Measurements from ENCODE around the gene CSMD2. TPM values are rescaled to one million over a fixed set of nuclear protein-coding genes. Genes with fewer than 3 reads are reported as not detected.

The CSMD2 gene
- total and polyA plus RNA-seq, 7 donors: under 0.01 to 0.83 (median 0.16) TPM

- Histone ChIP-seq H3K4me1 (no peaks in the 10 kb centered on the region), H3K9me3 (no peaks in the 10 kb centered on the region), H3K4me3 (no peak overlapping the region), H3K27ac (no peak overlapping the region), H3K36me3 (no peaks in the 10 kb centered on the region), H3K27me3 (no peaks in the 10 kb centered on the region)
- TF ChIP-seq POLR2A (IDR thresholded peaks at IDR 0.05): no peak
- TF ChIP-seq POLR2AphosphoS5 (IDR thresholded peaks at IDR 0.05): no peak
- TF ChIP-seq EP300 (IDR thresholded peaks at IDR 0.05): no peak
- no peak for TF ChIP-seq CTCF (IDR thresholded peaks at IDR 0.05)
- 88 to 91% methylated on average over 3 of the region's 3 CpGs for WGBS, 2 donors
- no peak for DNase-seq
- intact Hi-C loops (cut with DNase I): loop anchor here (5.0 kb wide), 1 partner anchor 334 kb away; no protein-coding TSS in a partner anchor
These were observed 216.7 kb downstream of the CSMD2 start for GRCh38 chr1:33948291-33948690.

DNA sequence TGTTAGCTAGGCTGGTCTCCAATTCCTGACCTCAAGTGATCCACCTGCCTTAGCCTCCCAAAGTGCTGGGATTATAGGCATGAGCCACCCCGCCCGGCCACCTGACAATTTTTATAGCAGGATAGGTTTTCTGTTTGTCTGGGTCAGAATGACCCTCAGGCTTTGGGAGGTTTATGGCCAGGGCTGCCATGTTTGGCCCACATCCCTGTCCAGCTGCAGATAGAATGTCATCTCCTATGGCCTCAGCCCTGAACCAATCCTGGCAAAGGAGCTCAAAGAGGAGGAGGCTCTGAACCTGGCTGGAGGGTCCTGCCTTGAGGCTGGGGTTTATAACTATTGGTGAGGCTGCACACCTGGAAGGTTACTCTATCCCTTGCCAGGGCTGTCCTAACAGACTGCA is 218.2 kb downstream of the CSMD2 start:
- Histone ChIP-seq H3K36me3 (no peaks in the 10 kb centered on the region), H3K9me3 (no peaks in the 10 kb centered on the region), H3K27me3 (no peaks in the 10 kb centered on the region), H3K4me3 (no peak overlapping the region), H3K27ac (no peak overlapping the region), H3K4me1 (no peaks in the 10 kb centered on the region)
- TF ChIP-seq CTCF (IDR thresholded peaks at IDR 0.05) (no peak), POLR2A (IDR thresholded peaks at IDR 0.05) (no peak), EP300 (IDR thresholded peaks at IDR 0.05) (no peak), POLR2AphosphoS5 (IDR thresholded peaks at IDR 0.05) (no peak)
- intact Hi-C loops (cut with DNase I): loop anchor here (5.0 kb wide), 1 partner anchor 335 kb away; no protein-coding TSS in a partner anchor
- 40 to 86% methylated on average over 2 of the region's 2 CpGs for WGBS, 2 donors
- DNase-seq: peak; percentile 39

- Histone ChIP-seq H3K9me3 (no peaks in the 10 kb centered on the region), H3K27me3 (no peaks in the 10 kb centered on the region), H3K27ac (no peak overlapping the region), H3K4me1 (no peaks in the 10 kb centered on the region), H3K4me3 (no peak overlapping the region), H3K36me3 (no peaks in the 10 kb centered on the region)
- intact Hi-C loops (cut with DNase I): loop anchor here (5.0 kb wide), 1 partner anchor 337 kb away; no protein-coding TSS in a partner anchor
- DNase-seq: no peak
- TF ChIP-seq CTCF (IDR thresholded peaks at IDR 0.05) (no peak), POLR2A (IDR thresholded peaks at IDR 0.05) (no peak), EP300 (IDR thresholded peaks at IDR 0.05) (no peak), POLR2AphosphoS5 (IDR thresholded peaks at IDR 0.05) (no peak)
- 18 to 38% methylated on average over 1 of the region's 1 CpG for WGBS, 2 donors
These were observed 220.2 kb downstream of the CSMD2 start for GRCh38 chr1:33944846-33945245.

GRCh38 chr1:33943978-33944377 is 221.1 kb downstream of the CSMD2 start:
- WGBS, 2 donors: 37 to 70% methylated on average over 3 of the region's 3 CpGs
- H3K27me3 ChIP-seq: no peaks in the 10 kb centered on the region
- H3K27ac ChIP-seq: no peak overlapping the region
- H3K36me3 ChIP-seq: no peaks in the 10 kb centered on the region
- intact Hi-C loops (cut with DNase I): no loop called here
- H3K4me1 ChIP-seq: no peaks in the 10 kb centered on the region
- H3K4me3 ChIP-seq: no peak overlapping the region
- peak; percentile 20 for DNase-seq
- no peaks in the 10 kb centered on the region for H3K9me3 ChIP-seq
- TF ChIP-seq POLR2AphosphoS5 (IDR thresholded peaks at IDR 0.05) (no peak), POLR2A (IDR thresholded peaks at IDR 0.05) (no peak), CTCF (IDR thresholded peaks at IDR 0.05) (no peak), EP300 (IDR thresholded peaks at IDR 0.05) (no peak)

DNA sequence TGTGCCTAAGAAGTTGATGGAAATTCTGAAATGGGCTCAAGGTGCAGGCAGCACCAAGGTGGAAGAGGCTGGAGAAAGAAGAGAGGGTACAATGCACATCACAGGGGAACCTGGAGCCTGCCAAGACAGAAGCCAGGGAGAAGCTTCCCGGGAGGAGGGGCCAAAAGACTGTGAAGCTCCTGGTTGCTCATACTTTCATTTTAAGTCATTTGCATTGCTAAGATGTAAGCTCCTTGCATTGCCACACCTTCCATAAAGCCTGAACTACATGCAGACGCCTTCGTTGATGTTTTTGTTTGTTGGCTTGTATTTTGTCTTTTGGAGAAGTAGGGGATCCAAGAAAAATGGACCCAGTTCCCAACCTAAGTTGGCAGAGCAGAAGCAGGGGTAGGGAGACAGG is 232.2 kb downstream of the CSMD2 start:
- Histone ChIP-seq H3K9me3 (peaks cover 0 to 5% (median 0%) of the 10 kb centered on the region in 4 donors), H3K27ac (no peak overlapping the region), H3K4me3 (no peak overlapping the region), H3K27me3 (no peaks in the 10 kb centered on the region), H3K36me3 (no peaks in the 10 kb centered on the region), H3K4me1 (no peaks in the 10 kb centered on the region)
- no peak for DNase-seq
- intact Hi-C loops (cut with DNase I): no loop called here
- WGBS, 2 donors: 76 to 82% methylated on average over 3 of the region's 3 CpGs
- TF ChIP-seq POLR2AphosphoS5 (IDR thresholded peaks at IDR 0.05) (no peak), EP300 (IDR thresholded peaks at IDR 0.05) (no peak), CTCF (IDR thresholded peaks at IDR 0.05) (no peak), POLR2A (IDR thresholded peaks at IDR 0.05) (no peak)

Data from sigmoid colon (tissue), 7 donors.